Suprapubic skin (tissue), 3 donors: ENCODE data around the gene SUFU.

Experiments used
- CTCF ChIP-seq, 2 donors: fragments of 200-600 bp in 1 of 2; fragments of 450-650 bp in 1 of 2; sonication (generic) in 1 of 2; IDR thresholded peaks; one replicate each; pipeline ENCODE4 v1.5.1; 2016 to 2019; ENCODE audit warnings: antibody characterized with exemption in 2 of 2, mild to moderate bottlenecking in 1 of 2, moderate library complexity in 1 of 2
- EP300 ChIP-seq: sonication (generic); formaldehyde crosslinking; IDR thresholded peaks from one replicate; pipeline ENCODE4 v1.6.1; 2017; ENCODE audit warnings: antibody characterized with exemption
- POLR2A ChIP-seq, 2 donors: fragments of 450-650 bp; IDR thresholded peaks; one replicate each; pipeline ENCODE4 v1.6.1; 2017; ENCODE audit warnings: antibody characterized with exemption in 2 of 2, mild to moderate bottlenecking in 2 of 2, moderate library complexity in 2 of 2

- TF ChIP-seq EP300 (no peak), POLR2A (IDR thresholded peaks at IDR 0.05) (no peak), CTCF (IDR thresholded peaks at IDR 0.05) (peak; percentile 19 to 52)
These were observed 141.0 kb downstream of the SUFU start for GRCh38 chr10:102644646-102645387.
